SK-N-MC (cell line): ENCODE measurements around the gene NADK.
"Not testable (repeated sequence)": the region's sequence is repeated elsewhere in the genome, so short reads cannot be mapped to it uniquely, and the experiment has no call there.

Source experiments
- EZH2 ChIP-seq: fragments of 200-600 bp; sonication (generic); IDR thresholded peaks from one replicate; pipeline ENCODE4 v1.6.1; 2017; ENCODE audit warnings: antibody characterized with exemption
- POLR2AphosphoS5 ChIP-seq: IDR thresholded peaks from 2 replicates; pipeline ENCODE4 v1.6.1; 2012; ENCODE audit warnings: mild to moderate bottlenecking, low read depth, low read length, borderline replicate concordance

- not testable (repeated sequence) for TF ChIP-seq EZH2, POLR2AphosphoS5
Observed at GRCh38 chr1:1729116-1729816, 49.0 kb downstream of the NADK start.
